ENCODE results near the gene INHBC. TPM values are rescaled to one million over a fixed set of nuclear protein-coding genes. Genes with fewer than 3 reads are reported as not detected.

The INHBC gene
- total RNA-seq, 1 experiment from 2014 or later: 0.35 TPM

- Histone ChIP-seq H3K9me3 (ENCODE audit: insufficient read depth, low read depth) (no peaks in the 10 kb centered on the region), H3K4me3 (no peak overlapping the region), H3F3A (ENCODE audit: insufficient read depth, low read depth) (no peaks in the 10 kb centered on the region), H2AFZ (no peak overlapping the region), H4K20me1 (ENCODE audit: insufficient read depth) (no peaks in the 10 kb centered on the region), H3K27ac (no peak overlapping the region), H3K4me2 (no peak overlapping the region), H3K79me2 (ENCODE audit: low read depth) (no peaks in the 10 kb centered on the region), H3K4me1 (replicated peaks; ENCODE audit: insufficient read depth) (no peaks in the 10 kb centered on the region), H3K27me3 (ENCODE audit: insufficient read depth, low read depth) (peaks cover 47% of the 10 kb centered on the region), H3K36me3 (ENCODE audit: low read depth) (no peaks in the 10 kb centered on the region), H3K9me2 (ENCODE audit: insufficient read depth) (no peaks in the 10 kb centered on the region)
- ChIA-PET POLR2A (ENCODE audit: unreplicated experiment) (interaction anchor here (0.5 kb wide), 1 partner anchor 9 kb away, joined by 6 read pairs; no protein-coding TSS in a partner anchor), CTCF (no interaction called here)
- no peak for DNase-seq
- BruUV-seq (replicated peaks): no TSS peak
- TF ChIP-seq, protein P1, sequence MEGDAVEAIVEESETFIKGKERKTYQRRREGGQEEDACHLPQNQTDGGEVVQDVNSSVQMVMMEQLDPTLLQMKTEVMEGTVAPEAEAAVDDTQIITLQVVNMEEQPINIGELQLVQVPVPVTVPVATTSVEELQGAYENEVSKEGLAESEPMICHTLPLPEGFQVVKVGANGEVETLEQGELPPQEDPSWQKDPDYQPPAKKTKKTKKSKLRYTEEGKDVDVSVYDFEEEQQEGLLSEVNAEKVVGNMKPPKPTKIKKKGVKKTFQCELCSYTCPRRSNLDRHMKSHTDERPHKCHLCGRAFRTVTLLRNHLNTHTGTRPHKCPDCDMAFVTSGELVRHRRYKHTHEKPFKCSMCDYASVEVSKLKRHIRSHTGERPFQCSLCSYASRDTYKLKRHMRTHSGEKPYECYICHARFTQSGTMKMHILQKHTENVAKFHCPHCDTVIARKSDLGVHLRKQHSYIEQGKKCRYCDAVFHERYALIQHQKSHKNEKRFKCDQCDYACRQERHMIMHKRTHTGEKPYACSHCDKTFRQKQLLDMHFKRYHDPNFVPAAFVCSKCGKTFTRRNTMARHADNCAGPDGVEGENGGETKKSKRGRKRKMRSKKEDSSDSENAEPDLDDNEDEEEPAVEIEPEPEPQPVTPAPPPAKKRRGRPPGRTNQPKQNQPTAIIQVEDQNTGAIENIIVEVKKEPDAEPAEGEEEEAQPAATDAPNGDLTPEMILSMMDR (conservative IDR thresholded peaks at IDR 0.05): no peak
- TF ChIP-seq EZH2 (IDR thresholded peaks at IDR 0.05; ENCODE audit: low read depth): no peak
- intact Hi-C loops (cut with micrococcal nuclease; ENCODE audit: unreplicated experiment): no loop called here
These were observed 43.4 kb downstream of the INHBC start for GRCh38 chr12:57477710-57478681.

DNA sequence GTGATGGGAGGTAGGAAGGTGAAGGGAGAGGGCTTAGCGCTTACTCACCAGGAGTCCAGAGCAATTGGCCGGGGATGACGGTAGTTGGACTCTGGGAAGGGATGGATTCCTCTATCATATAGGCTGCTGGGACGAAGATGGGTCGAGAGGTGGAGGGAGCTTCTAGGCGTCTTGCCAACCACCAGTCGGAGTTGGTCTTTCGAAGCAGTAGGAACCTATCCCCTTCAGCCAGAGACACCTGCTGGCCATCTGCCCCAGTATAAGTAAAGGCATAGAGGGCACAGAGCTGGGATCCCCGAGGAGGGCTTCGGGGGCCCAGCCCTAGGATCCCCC is 44.4 kb downstream of the INHBC start:
- H3K79me2 ChIP-seq (ENCODE audit: low read depth): no peaks in the 10 kb centered on the region
- H3K4me1 ChIP-seq (replicated peaks; ENCODE audit: insufficient read depth): no peaks in the 10 kb centered on the region
- H3K9me2 ChIP-seq (ENCODE audit: insufficient read depth): no peaks in the 10 kb centered on the region
- no peaks in the 10 kb centered on the region for H4K20me1 ChIP-seq (ENCODE audit: insufficient read depth)
- TF ChIP-seq, protein P1 (conservative IDR thresholded peaks at IDR 0.05): no peak
- no peak for TF ChIP-seq EZH2 (IDR thresholded peaks at IDR 0.05; ENCODE audit: low read depth)
- H2AFZ ChIP-seq: no peak overlapping the region
- peaks cover 6% of the 10 kb centered on the region; the same call in 1 of the 2 replicates for H3F3A ChIP-seq (ENCODE audit: insufficient read depth, low read depth)
- no peaks in the 10 kb centered on the region for H3K9me3 ChIP-seq (ENCODE audit: insufficient read depth, low read depth)
- H3K27me3 ChIP-seq (ENCODE audit: insufficient read depth, low read depth): peaks cover 36% of the 10 kb centered on the region
- H3K36me3 ChIP-seq (ENCODE audit: low read depth): no peaks in the 10 kb centered on the region
- H3K4me3 ChIP-seq: no peak overlapping the region
- ChIA-PET POLR2A (ENCODE audit: unreplicated experiment) (no interaction called here), CTCF (no interaction called here)
- H3K27ac ChIP-seq: no peak overlapping the region
- H3K4me2 ChIP-seq: no peak overlapping the region
- intact Hi-C loops (cut with micrococcal nuclease; ENCODE audit: unreplicated experiment): no loop called here
- no peak for DNase-seq
- BruUV-seq (replicated peaks): no TSS peak

GRCh38 chr12:57479376-57480115 is 45.0 kb downstream of the INHBC start, which contains the start of gene ARHGAP9:
TSS of gene ARHGAP9 (minus strand) at chr12:57479866. CDS start at chr12:57479406, 460 bp downstream.
- H3K79me2 ChIP-seq (ENCODE audit: low read depth): no peaks in the 10 kb centered on the region
- H3K9me3 ChIP-seq (ENCODE audit: insufficient read depth, low read depth): no peaks in the 10 kb centered on the region
- H3K27me3 ChIP-seq (ENCODE audit: insufficient read depth, low read depth): peaks cover 31% of the 10 kb centered on the region
- H3F3A ChIP-seq (ENCODE audit: insufficient read depth, low read depth): peaks cover 6% of the 10 kb centered on the region; the same call in 1 of the 2 replicates
- TF ChIP-seq, protein P1 (conservative IDR thresholded peaks at IDR 0.05): no peak
- TF ChIP-seq EZH2 (IDR thresholded peaks at IDR 0.05; ENCODE audit: low read depth): no peak
- H3K27ac ChIP-seq: no peak within 1 kb of the TSS
- H3K4me2 ChIP-seq: no peak within 1 kb of the TSS
- no peak within 1 kb of the TSS for H3K4me3 ChIP-seq
- no peaks in the 10 kb centered on the region for H3K4me1 ChIP-seq (replicated peaks; ENCODE audit: insufficient read depth)
- POLR2A ChIA-PET (ENCODE audit: unreplicated experiment): no interaction called here
- H4K20me1 ChIP-seq (ENCODE audit: insufficient read depth): no peaks in the 10 kb centered on the region
- no peak for DNase-seq
- H2AFZ ChIP-seq: no peak within 1 kb of the TSS
- CTCF ChIA-PET: no interaction called here
- H3K9me2 ChIP-seq (ENCODE audit: insufficient read depth): no peaks in the 10 kb centered on the region
- no TSS peak for BruUV-seq (replicated peaks)
- no peaks in the 10 kb centered on the region for H3K36me3 ChIP-seq (ENCODE audit: low read depth)
- intact Hi-C loops (cut with micrococcal nuclease; ENCODE audit: unreplicated experiment): no loop called here
